Neural cell (in vitro differentiated cells): ENCODE results near the gene NEDD4L. TPM values are rescaled to one million over a fixed set of nuclear protein-coding genes. Genes with fewer than 3 reads are reported as not detected.

Experiments used
- H2AFZ ChIP-seq: fragments of 200-600, 300-800 bp; sonication (generic), shearing (Covaris generic); 2 replicates; pipeline ENCODE4 v1.6.0; 2014; ENCODE audit warnings: low read depth, mild to moderate bottlenecking, antibody characterized with exemption, low read length, moderate library complexity
- H3F3A ChIP-seq: fragments of 200-600 bp; shearing (Covaris generic); 2 replicates; pipeline ENCODE4 v1.6.1; 2016; ENCODE audit warnings: mild to moderate bottlenecking, moderate library complexity, mixed read lengths, antibody characterized with exemption, low read length; ENCODE audit not compliant: insufficient read depth, poor library complexity, severe bottlenecking
- H3K27ac ChIP-seq: fragments of 200-600, 300-800 bp; sonication (generic), shearing (Covaris generic); 2 replicates; pipeline ENCODE4 v1.5.1; 2014; ENCODE audit warnings: mild to moderate bottlenecking, low read length, moderate library complexity
- H3K27me3 ChIP-seq: fragments of 300-800, 200-600 bp; sonication (generic), shearing (Covaris generic); 2 replicates; pipeline ENCODE4 v1.6.0; 2014; ENCODE audit warnings: mild to moderate bottlenecking, low read depth, low read length, moderate library complexity; ENCODE audit not compliant: insufficient read depth
- H3K36me3 ChIP-seq: fragments of 300-800, 200-600 bp; sonication (generic), shearing (Covaris generic); 2 replicates; pipeline ENCODE4 v1.5.1; 2014; ENCODE audit warnings: mild to moderate bottlenecking, antibody characterized with exemption, low read length, moderate library complexity; ENCODE audit not compliant: insufficient read depth
- H3K4me2 ChIP-seq: fragments of 300-800, 200-600 bp; sonication (generic), shearing (Covaris generic); 2 replicates; pipeline ENCODE4 v1.6.0; 2014; ENCODE audit warnings: mild to moderate bottlenecking, low read length
- H3K4me3 ChIP-seq: fragments of 300-800, 200-600 bp; sonication (generic), shearing (Covaris generic); 2 replicates; pipeline ENCODE4 v1.5.1; 2014; ENCODE audit warnings: mild to moderate bottlenecking, low read length, moderate library complexity
- H3K79me2 ChIP-seq: fragments of 200-600 bp; shearing (Covaris generic); replicated peaks from 2 replicates; pipeline ENCODE4 v1.6.0; 2014; ENCODE audit warnings: mild to moderate bottlenecking, low read length, moderate library complexity; ENCODE audit not compliant: insufficient read depth
- H3K9ac ChIP-seq: fragments of 300-800, 200-600 bp; sonication (generic), shearing (Covaris generic); 2 replicates; pipeline ENCODE4 v1.6.1; 2016; ENCODE audit warnings: mild to moderate bottlenecking, low read length, mixed read lengths
- H3K9me2 ChIP-seq: fragments of 200-600 bp; shearing (Covaris generic); 2 replicates; pipeline ENCODE4 v1.6.1; 2016; ENCODE audit warnings: mild to moderate bottlenecking, low read length, mixed read lengths; ENCODE audit not compliant: insufficient read depth
- H3K9me3 ChIP-seq: fragments of 200-600, 300-800 bp; sonication (generic), shearing (Covaris generic); 2 replicates; pipeline ENCODE4 v1.6.1; 2016; ENCODE audit warnings: mild to moderate bottlenecking, mixed run types, low read length, moderate library complexity, mixed read lengths
- H4K20me1 ChIP-seq: fragments of 200-600 bp; shearing (Covaris generic); 2 replicates; pipeline ENCODE4 v1.6.1; 2016; ENCODE audit warnings: mild to moderate bottlenecking, mixed run types; ENCODE audit not compliant: insufficient read depth
- CTCF ChIP-seq: fragments of 450-650 bp; IDR thresholded peaks from 2 replicates; pipeline ENCODE4 v1.5.1; 2014; ENCODE audit warnings: antibody characterized with exemption, mild to moderate bottlenecking, moderate library complexity; ENCODE audit not compliant: poor library complexity, severe bottlenecking
- EP300 ChIP-seq: fragments of 450-650 bp; conservative IDR thresholded peaks from 2 replicates; pipeline ENCODE4 v1.6.1; 2014; ENCODE audit warnings: antibody characterized with exemption, mild to moderate bottlenecking, moderate library complexity; ENCODE audit not compliant: poor library complexity, severe bottlenecking
- EZH2 ChIP-seq: fragments of 200-600, 300-800 bp; shearing (Covaris generic), sonication (generic); IDR thresholded peaks from 2 replicates; pipeline ENCODE4 v1.6.1; 2014; ENCODE audit warnings: antibody characterized with exemption, low read length, borderline replicate concordance, mild to moderate bottlenecking; ENCODE audit not compliant: insufficient read depth, poor library complexity, severe bottlenecking
- MXI1 ChIP-seq: fragments of 450-650 bp; conservative IDR thresholded peaks from 2 replicates; pipeline ENCODE4 v1.6.1; 2014; ENCODE audit warnings: antibody characterized with exemption, mild to moderate bottlenecking; ENCODE audit not compliant: poor library complexity, severe bottlenecking
- POLR2AphosphoS5 ChIP-seq: IDR thresholded peaks from 2 replicates; pipeline ENCODE4 v1.6.1; 2012
- RAD21 ChIP-seq: fragments of 450-650 bp; conservative IDR thresholded peaks from 2 replicates; pipeline ENCODE4 v1.6.1; 2014; ENCODE audit warnings: antibody characterized with exemption, mild to moderate bottlenecking, moderate library complexity
- REST ChIP-seq: IDR thresholded peaks from 2 replicates; pipeline ENCODE4 v1.6.1; 2012; ENCODE audit warnings: borderline replicate concordance
- SMC3 ChIP-seq: fragments of 450-650 bp; conservative IDR thresholded peaks from 2 replicates; pipeline ENCODE4 v1.6.1; 2014; ENCODE audit warnings: antibody characterized with exemption, mild to moderate bottlenecking, moderate library complexity; ENCODE audit not compliant: poor library complexity
- TAF1 ChIP-seq: IDR thresholded peaks from 2 replicates; pipeline ENCODE4 v1.6.1; 2012; ENCODE audit warnings: low read depth
- polyA plus RNA-seq: library from polyadenylated mRNA; depleted of rRNA; stranded (reverse); fragments of >200 nt; gene quantifications from 2 replicates; pipeline ENCODE4 v1.2.3, GENCODE V29; 2014

Gene NEDD4L
- polyA plus RNA-seq, 1 donor from 2014 or later: 97.9 TPM

- Histone ChIP-seq H3K27ac (no peak overlapping the region), H3F3A (no peaks in the 10 kb centered on the region), H2AFZ (no peak overlapping the region), H3K4me2 (no peak overlapping the region), H4K20me1 (peaks cover 19% of the 10 kb centered on the region), H3K9me2 (no peaks in the 10 kb centered on the region), H3K4me3 (no peak overlapping the region), H3K9ac (no peak overlapping the region), H3K9me3 (no peaks in the 10 kb centered on the region), H3K36me3 (no peaks in the 10 kb centered on the region), H3K79me2 (peaks cover 67% of the 10 kb centered on the region), H3K27me3 (no peaks in the 10 kb centered on the region)
- TF ChIP-seq REST (no peak), POLR2AphosphoS5 (no peak), CTCF (no peak), EP300 (no peak), MXI1 (no peak), RAD21 (no peak), TAF1 (no peak)
These were observed 179.8 kb downstream of the NEDD4L start for GRCh38 chr18:58223717-58224424.

GRCh38 chr18:58224425-58224750 is 180.4 kb downstream of the NEDD4L start:
- no peaks in the 10 kb centered on the region for H3F3A ChIP-seq
- H3K79me2 ChIP-seq: peaks cover 64% of the 10 kb centered on the region
- H3K27me3 ChIP-seq: no peaks in the 10 kb centered on the region
- no peaks in the 10 kb centered on the region for H3K36me3 ChIP-seq
- TF ChIP-seq TAF1: no peak
- TF ChIP-seq EZH2: no peak
- no peak for TF ChIP-seq SMC3
- no peak for TF ChIP-seq REST
- TF ChIP-seq POLR2AphosphoS5: no peak
- no peak for TF ChIP-seq MXI1
- no peak for TF ChIP-seq EP300
- no peak for TF ChIP-seq RAD21
- no peak for TF ChIP-seq CTCF
- peaks cover 19% of the 10 kb centered on the region for H4K20me1 ChIP-seq
- H3K9ac ChIP-seq: no peak overlapping the region
- no peak overlapping the region for H3K4me2 ChIP-seq
- H2AFZ ChIP-seq: no peak overlapping the region
- no peak overlapping the region for H3K4me3 ChIP-seq
- H3K9me3 ChIP-seq: no peaks in the 10 kb centered on the region
- no peaks in the 10 kb centered on the region for H3K9me2 ChIP-seq
- H3K27ac ChIP-seq: no peak overlapping the region
